Nephron progenitor cell (in vitro differentiated cells): ENCODE results near the gene TUBG2.

Experiments
- DNase-seq: peaks from one replicate; pipeline ENCODE4 v3.0.0; 2021
- H3K27ac Mint-ChIP-seq: 2 replicates; pipeline ENCODE4 v1.8.0; 2021; ENCODE audit warnings: mild to moderate bottlenecking, moderate library complexity, mixed read lengths
- H3K27me3 Mint-ChIP-seq: 2 replicates; pipeline ENCODE4 v1.8.0; 2021; ENCODE audit warnings: mild to moderate bottlenecking, low read depth, mixed read lengths; ENCODE audit not compliant: poor library complexity
- H3K36me3 Mint-ChIP-seq: 2 replicates; pipeline ENCODE4 v1.8.0; 2021; ENCODE audit warnings: low read depth, mixed read lengths
- H3K4me1 Mint-ChIP-seq: 2 replicates; pipeline ENCODE4 v1.8.0; 2021; ENCODE audit warnings: mixed read lengths
- H3K4me3 Mint-ChIP-seq: 2 replicates; pipeline ENCODE4 v1.8.0; 2021; ENCODE audit warnings: mild to moderate bottlenecking, moderate library complexity, mixed read lengths
- H3K9me3 Mint-ChIP-seq: 2 replicates; pipeline ENCODE4 v1.8.0; 2021; ENCODE audit warnings: mild to moderate bottlenecking, moderate library complexity, mixed read lengths
- CTCF ChIP-seq: fragments of 200-600 bp; sonication (generic); IDR thresholded peaks from 2 replicates; pipeline ENCODE4 v1.5.0; 2021; ENCODE audit warnings: antibody characterized with exemption

Gene TUBG2

DNA sequence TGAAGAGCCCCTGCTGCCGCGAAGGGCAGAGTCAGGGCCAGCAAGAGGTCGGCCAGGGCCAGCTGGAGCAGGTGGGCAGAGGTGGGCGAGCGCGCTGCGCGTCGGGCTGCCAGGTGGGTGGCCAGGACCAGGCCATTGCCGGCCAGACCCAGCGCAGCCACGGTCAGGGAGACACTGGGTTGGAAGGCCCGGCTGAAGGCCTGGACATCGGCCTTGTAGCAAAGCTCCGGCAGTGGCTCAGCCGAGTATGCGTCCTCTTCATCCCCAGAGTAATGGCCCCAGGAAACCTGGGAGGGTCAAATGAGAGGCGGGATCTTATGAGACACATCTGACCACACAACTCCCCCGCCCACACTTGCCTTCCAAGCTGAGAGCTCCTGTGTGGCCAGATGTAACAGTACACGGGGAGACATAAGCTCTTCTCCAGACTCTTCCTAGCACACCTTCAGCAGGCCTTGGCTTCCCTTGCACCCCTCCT is 21.3 kb downstream of the TUBG2 start:
- Mint-ChIP-seq H3K9me3 (no peaks in the 10 kb centered on the region), H3K4me1 (peaks cover 72% of the 10 kb centered on the region), H3K4me3 (peak overlapping the region; percentile 69), H3K36me3 (peaks cover 12% of the 10 kb centered on the region), H3K27ac (peak overlapping the region; percentile 94), H3K27me3 (peaks cover 6% of the 10 kb centered on the region)
- no peak for TF ChIP-seq CTCF
- no peak for DNase-seq

- no peak for TF ChIP-seq CTCF
- peak; percentile 71 for DNase-seq
- peak within 1 kb of the TSS; percentile 93 for H3K4me3 Mint-ChIP-seq
- peaks cover 30% of the 10 kb centered on the region for H3K36me3 Mint-ChIP-seq
- peaks cover 6% of the 10 kb centered on the region for H3K27me3 Mint-ChIP-seq
- H3K27ac Mint-ChIP-seq: peak within 1 kb of the TSS; percentile 93
- no peaks in the 10 kb centered on the region for H3K9me3 Mint-ChIP-seq
- H3K4me1 Mint-ChIP-seq: peaks cover 87% of the 10 kb centered on the region
These were observed 23.1 kb downstream of the TUBG2 start, which contains the start of gene CNTNAP1 for GRCh38 chr17:42681976-42682721. TSS of gene CNTNAP1 (plus strand) at chr17:42682531. CDS start at chr17:42682830, 299 bp downstream.

- Mint-ChIP-seq H3K27ac (peak overlapping the region; percentile 93), H3K27me3 (peaks cover 4% of the 10 kb centered on the region), H3K4me1 (peaks cover 87% of the 10 kb centered on the region), H3K36me3 (peaks cover 37% of the 10 kb centered on the region), H3K9me3 (no peaks in the 10 kb centered on the region), H3K4me3 (peak overlapping the region; percentile 93)
- no peak for TF ChIP-seq CTCF
- DNase-seq: peak; percentile 79
These were observed 23.8 kb downstream of the TUBG2 start for GRCh38 chr17:42682722-42683403.

- Mint-ChIP-seq H3K27ac (peak overlapping the region; percentile 93), H3K4me3 (peak overlapping the region; percentile 93), H3K9me3 (no peaks in the 10 kb centered on the region), H3K27me3 (no peaks in the 10 kb centered on the region), H3K36me3 (peaks cover 43% of the 10 kb centered on the region), H3K4me1 (peaks cover 87% of the 10 kb centered on the region)
- DNase-seq: no peak
- no peak for TF ChIP-seq CTCF
These were observed 24.4 kb downstream of the TUBG2 start for GRCh38 chr17:42683407-42684034.

DNA sequence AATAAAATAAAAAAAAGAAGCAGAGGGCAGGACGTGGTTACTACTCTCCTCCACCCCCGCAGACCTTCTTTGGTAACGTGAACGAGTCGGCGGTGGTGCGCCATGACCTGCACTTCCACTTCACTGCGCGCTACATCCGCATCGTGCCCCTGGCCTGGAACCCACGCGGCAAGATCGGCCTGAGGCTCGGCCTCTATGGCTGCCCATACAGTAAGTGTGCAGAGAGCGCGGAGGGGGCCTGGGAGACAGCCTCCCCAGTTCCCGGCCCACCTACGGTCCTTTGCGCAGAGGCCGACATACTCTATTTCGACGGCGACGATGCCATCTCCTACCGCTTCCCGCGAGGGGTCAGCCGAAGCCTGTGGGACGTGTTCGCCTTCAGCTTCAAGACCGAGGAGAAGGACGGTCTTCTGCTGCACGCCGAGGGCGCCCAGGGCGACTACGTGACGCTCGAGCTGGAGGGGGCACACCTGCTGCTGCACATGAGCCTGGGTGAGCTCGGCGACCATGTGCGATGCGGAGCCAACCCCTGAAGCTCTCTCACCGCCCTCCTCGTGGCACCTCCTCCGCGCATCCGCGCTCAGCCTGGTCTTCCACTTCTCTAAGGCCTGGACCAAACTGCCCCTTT is 26.0 kb downstream of the TUBG2 start:
- Mint-ChIP-seq H3K27me3 (peaks cover 4% of the 10 kb centered on the region), H3K4me1 (peaks cover 81% of the 10 kb centered on the region), H3K27ac (no peak overlapping the region), H3K9me3 (no peaks in the 10 kb centered on the region), H3K4me3 (peak overlapping the region; percentile 33), H3K36me3 (peaks cover 54% of the 10 kb centered on the region)
- DNase-seq: no peak
- no peak for TF ChIP-seq CTCF
